Activated CD4-positive, alpha-beta T cell treated with anti-CD3 and anti-CD28 coated beads, Interleukin-2, amount 10 ng/mL, durations not matched to agents 7 days and 5 days (primary cell): ENCODE measurements around the gene FAM9C. TPM values are rescaled to one million over a fixed set of nuclear protein-coding genes. Genes with fewer than 3 reads are reported as not detected.

ENCODE experiments used
- CTCF ChIA-PET: fragments of 350-600 bp; sonication (Branson Sonifier 250); formaldehyde crosslinking; loops from one replicate; lab custom pipeline; 2021; ENCODE audit warnings: antibody characterized with exemption; lab: Charles Lee
- POLR2A ChIA-PET: fragments of 350-600 bp; sonication (Branson Sonifier 250); formaldehyde crosslinking; loops from one replicate; lab custom pipeline; 2021; ENCODE audit warnings: antibody characterized with exemption; lab: Charles Lee
- DNase-seq: peaks from one replicate; pipeline ENCODE4 v3.0.0-alpha.2; 2020
- H3K27ac Mint-ChIP-seq: one replicate; pipeline ENCODE4 v1.8.0; 2021; ENCODE audit warnings: mild to moderate bottlenecking, moderate library complexity, mixed read lengths
- H3K27me3 Mint-ChIP-seq: one replicate; pipeline ENCODE4 v1.8.0; 2021; ENCODE audit warnings: mixed read lengths
- H3K36me3 Mint-ChIP-seq: one replicate; pipeline ENCODE4 v1.8.0; 2021; ENCODE audit warnings: low read depth, mixed read lengths
- H3K4me1 Mint-ChIP-seq: one replicate; pipeline ENCODE4 v1.8.0; 2021; ENCODE audit warnings: mixed read lengths
- H3K4me3 Mint-ChIP-seq: one replicate; pipeline ENCODE4 v1.8.0; 2021; ENCODE audit warnings: mild to moderate bottlenecking, moderate library complexity, mixed read lengths
- H3K9me3 Mint-ChIP-seq: one replicate; pipeline ENCODE4 v1.8.0; 2021; ENCODE audit warnings: mixed read lengths
- total RNA-seq, 2 experiments: library from RNA; stranded (reverse); gene quantifications; one replicate each; pipeline ENCODE4 v1.2.3, GENCODE V29; 2021

FAM9C gene
- total RNA-seq, 2 experiments from 2014 or later = not detected

GRCh38 chrX:12997906-12998687 is 46.3 kb downstream of the FAM9C start:
- Mint-ChIP-seq H3K27ac (peak overlapping the region; percentile 96), H3K9me3 (no peaks in the 10 kb centered on the region), H3K27me3 (no peaks in the 10 kb centered on the region), H3K4me3 (peak overlapping the region; percentile 46), H3K36me3 (peaks cover 8% of the 10 kb centered on the region), H3K4me1 (peaks cover 69% of the 10 kb centered on the region)
- ChIA-PET POLR2A (interaction anchor here (0.6 to 2.5 kb wide), 2 partner anchors 19 to 87 kb away, joined by 3 to 12 read pairs; no protein-coding TSS in a partner anchor), CTCF (interaction anchor here (0.7 to 2.5 kb wide), 6 partner anchors 13 to 95 kb away, joined by 3 to 9 read pairs (median 3); no protein-coding TSS in a partner anchor)
- DNase-seq = no peak

GRCh38 chrX:12996934-12997435 is 47.4 kb downstream of the FAM9C start:
- POLR2A ChIA-PET = no interaction called here
- H3K4me1 Mint-ChIP-seq = peaks cover 61% of the 10 kb centered on the region
- H3K27me3 Mint-ChIP-seq = no peaks in the 10 kb centered on the region
- CTCF ChIA-PET = interaction anchor here (1.0 to 1.4 kb wide), 5 partner anchors 11 to 69 kb away, joined by 3 read pairs; no protein-coding TSS in a partner anchor
- H3K27ac Mint-ChIP-seq = no peak overlapping the region
- peaks cover 8% of the 10 kb centered on the region for H3K36me3 Mint-ChIP-seq
- H3K9me3 Mint-ChIP-seq = no peaks in the 10 kb centered on the region
- DNase-seq = no peak
- H3K4me3 Mint-ChIP-seq = no peak overlapping the region

DNA sequence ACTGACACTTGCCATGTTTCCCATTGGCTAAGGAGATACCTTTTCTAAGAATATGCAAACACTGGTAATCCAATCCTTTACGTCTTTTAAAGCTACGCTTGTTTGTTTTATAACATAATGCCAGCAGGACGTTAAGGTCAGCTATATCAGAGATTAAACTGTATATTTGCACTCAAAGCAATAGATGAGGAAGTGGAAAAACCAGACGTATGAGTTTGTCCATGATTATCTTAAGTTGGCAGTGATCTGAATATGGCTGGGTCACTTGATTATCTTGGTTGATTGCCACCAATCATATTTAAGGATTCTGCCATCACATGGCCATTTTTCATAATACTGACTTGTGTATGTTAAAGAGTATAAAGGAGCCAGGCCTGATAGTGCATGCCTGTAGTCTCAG is 50.1 kb downstream of the FAM9C start:
- ChIA-PET POLR2A (no interaction called here), CTCF (interaction anchor here (0.8 to 2.3 kb wide), 2 partner anchors 20 to 48 kb away, joined by 3 to 5 read pairs; no protein-coding TSS in a partner anchor)
- no peak overlapping the region for H3K4me3 Mint-ChIP-seq
- H3K9me3 Mint-ChIP-seq = peaks cover 3% of the 10 kb centered on the region
- no peak overlapping the region for H3K27ac Mint-ChIP-seq
- no peaks in the 10 kb centered on the region for H3K27me3 Mint-ChIP-seq
- H3K36me3 Mint-ChIP-seq = peaks cover 15% of the 10 kb centered on the region
- peaks cover 46% of the 10 kb centered on the region for H3K4me1 Mint-ChIP-seq
- no peak for DNase-seq

GRCh38 chrX:12993826-12994225 is 50.6 kb downstream of the FAM9C start:
- Mint-ChIP-seq H3K4me3 (no peak overlapping the region), H3K9me3 (peaks cover 3% of the 10 kb centered on the region), H3K27ac (no peak overlapping the region), H3K27me3 (no peaks in the 10 kb centered on the region), H3K36me3 (peaks cover 15% of the 10 kb centered on the region), H3K4me1 (peaks cover 46% of the 10 kb centered on the region)
- no peak for DNase-seq
- ChIA-PET POLR2A (no interaction called here), CTCF (interaction anchor here (0.6 to 2.3 kb wide), 3 partner anchors 20 to 85 kb away, joined by 3 to 5 read pairs (median 3); no protein-coding TSS in a partner anchor)

DNA sequence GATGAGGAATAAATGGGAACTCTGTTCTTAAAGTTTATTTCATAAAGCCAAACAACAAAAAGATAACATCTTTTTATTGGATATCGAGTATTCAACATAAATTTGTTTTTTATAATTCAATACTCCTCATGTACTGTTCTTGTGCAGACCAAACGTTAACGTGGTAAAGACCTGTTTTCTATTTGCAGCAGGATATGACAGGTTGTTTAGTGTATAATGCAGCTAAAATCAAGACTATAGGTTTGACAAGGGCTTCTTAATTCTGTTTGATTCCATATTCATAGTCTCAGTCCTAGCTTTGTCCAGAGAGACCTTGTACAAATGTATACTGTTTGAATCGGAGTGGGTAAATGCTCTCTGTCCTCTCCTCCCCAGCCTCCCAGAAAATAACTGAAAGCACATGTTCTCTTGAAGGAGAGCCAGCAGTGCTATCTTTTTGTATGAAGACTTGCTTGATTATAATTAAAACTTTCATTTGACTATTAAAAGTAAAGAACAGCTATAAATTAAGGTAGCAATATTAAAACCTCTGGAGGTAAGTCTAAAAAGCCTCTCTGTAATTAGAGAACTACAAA is 51.8 kb downstream of the FAM9C start:
- ChIA-PET POLR2A (no interaction called here), CTCF (interaction anchor here (1.1 to 2.3 kb wide), 4 partner anchors 22 to 58 kb away, joined by 3 to 5 read pairs (median 3); no protein-coding TSS in a partner anchor)
- Mint-ChIP-seq H3K27ac (no peak overlapping the region), H3K9me3 (peaks cover 3% of the 10 kb centered on the region), H3K36me3 (peaks cover 12% of the 10 kb centered on the region), H3K4me3 (no peak overlapping the region), H3K4me1 (peaks cover 42% of the 10 kb centered on the region), H3K27me3 (no peaks in the 10 kb centered on the region)
- no peak for DNase-seq

- peaks cover 18% of the 10 kb centered on the region for H3K36me3 Mint-ChIP-seq
- DNase-seq = no peak
- H3K27ac Mint-ChIP-seq = no peak overlapping the region
- ChIA-PET POLR2A (no interaction called here), CTCF (interaction anchor here (1.1 to 1.3 kb wide), 2 partner anchors 22 to 41 kb away, joined by 3 read pairs; no protein-coding TSS in a partner anchor)
- H3K9me3 Mint-ChIP-seq = peaks cover 8% of the 10 kb centered on the region
- no peak overlapping the region for H3K4me3 Mint-ChIP-seq
- no peaks in the 10 kb centered on the region for H3K27me3 Mint-ChIP-seq
- H3K4me1 Mint-ChIP-seq = peaks cover 41% of the 10 kb centered on the region
Observed at GRCh38 chrX:12991575-12991974, 52.8 kb downstream of the FAM9C start.

- DNase-seq = no peak
- CTCF ChIA-PET = no interaction called here
- POLR2A ChIA-PET = no interaction called here
- Mint-ChIP-seq H3K4me1 (peaks cover 48% of the 10 kb centered on the region), H3K9me3 (peaks cover 10% of the 10 kb centered on the region), H3K27me3 (no peaks in the 10 kb centered on the region), H3K27ac (no peak overlapping the region), H3K36me3 (peaks cover 17% of the 10 kb centered on the region), H3K4me3 (no peak overlapping the region)
Observed at GRCh38 chrX:12989461-12989860, 55.0 kb downstream of the FAM9C start.

GRCh38 chrX:12988797-12989196 is 55.6 kb downstream of the FAM9C start:
- H3K9me3 Mint-ChIP-seq = peaks cover 10% of the 10 kb centered on the region
- no peak overlapping the region for H3K27ac Mint-ChIP-seq
- H3K4me3 Mint-ChIP-seq = no peak overlapping the region
- H3K4me1 Mint-ChIP-seq = peaks cover 55% of the 10 kb centered on the region
- H3K36me3 Mint-ChIP-seq = peaks cover 17% of the 10 kb centered on the region
- POLR2A ChIA-PET = no interaction called here
- no peaks in the 10 kb centered on the region for H3K27me3 Mint-ChIP-seq
- no peak for DNase-seq
- CTCF ChIA-PET = interaction anchor here (1.5 kb wide), 1 partner anchor 88 kb away, joined by 4 read pairs; no protein-coding TSS in a partner anchor

- peaks cover 10% of the 10 kb centered on the region for H3K9me3 Mint-ChIP-seq
- no peak overlapping the region for H3K4me3 Mint-ChIP-seq
- no peak for DNase-seq
- ChIA-PET POLR2A (no interaction called here), CTCF (interaction anchor here (1.1 to 1.5 kb wide), 2 partner anchors 89 to 104 kb away, joined by 3 to 4 read pairs; no protein-coding TSS in a partner anchor)
- no peak overlapping the region for H3K27ac Mint-ChIP-seq
- peaks cover 62% of the 10 kb centered on the region for H3K4me1 Mint-ChIP-seq
- H3K36me3 Mint-ChIP-seq = peaks cover 17% of the 10 kb centered on the region
- no peaks in the 10 kb centered on the region for H3K27me3 Mint-ChIP-seq
Observed at GRCh38 chrX:12987900-12988594, 56.4 kb downstream of the FAM9C start.

GRCh38 chrX:12987340-12987739 is 57.1 kb downstream of the FAM9C start:
- ChIA-PET CTCF (interaction anchor here (1.1 to 1.5 kb wide), 2 partner anchors 89 to 105 kb away, joined by 3 to 4 read pairs; no protein-coding TSS in a partner anchor), POLR2A (no interaction called here)
- Mint-ChIP-seq H3K9me3 (peaks cover 10% of the 10 kb centered on the region), H3K36me3 (peaks cover 17% of the 10 kb centered on the region), H3K27me3 (no peaks in the 10 kb centered on the region), H3K4me1 (peaks cover 66% of the 10 kb centered on the region), H3K4me3 (no peak overlapping the region), H3K27ac (peak overlapping the region; percentile 99)
- no peak for DNase-seq

GRCh38 chrX:12986886-12987285 is 57.5 kb downstream of the FAM9C start:
- no peak for DNase-seq
- Mint-ChIP-seq H3K27ac (peak overlapping the region; percentile 99), H3K4me3 (no peak overlapping the region), H3K4me1 (peaks cover 70% of the 10 kb centered on the region), H3K9me3 (peaks cover 10% of the 10 kb centered on the region), H3K27me3 (no peaks in the 10 kb centered on the region), H3K36me3 (peaks cover 17% of the 10 kb centered on the region)
- ChIA-PET CTCF (interaction anchor here (2.6 to 3.3 kb wide), 2 partner anchors 37 to 40 kb away, joined by 13 to 18 read pairs; no protein-coding TSS in a partner anchor), POLR2A (no interaction called here)

- no peak for DNase-seq
- Mint-ChIP-seq H3K27me3 (no peaks in the 10 kb centered on the region), H3K36me3 (peaks cover 15% of the 10 kb centered on the region), H3K9me3 (peaks cover 8% of the 10 kb centered on the region), H3K4me3 (no peak overlapping the region), H3K27ac (peak overlapping the region; percentile 99), H3K4me1 (peaks cover 71% of the 10 kb centered on the region)
- POLR2A ChIA-PET = no interaction called here
- CTCF ChIA-PET = interaction anchor here (0.8 to 3.3 kb wide), 8 partner anchors 10 to 106 kb away, joined by 3 to 18 read pairs (median 4); no protein-coding TSS in a partner anchor
Observed at GRCh38 chrX:12986164-12986779, 58.1 kb downstream of the FAM9C start.
